ENCODE results near the gene HECTD1.
"Not testable (repeated sequence)": the region's sequence is repeated elsewhere in the genome, so short reads cannot be mapped to it uniquely, and the experiment has no call there.

DNA sequence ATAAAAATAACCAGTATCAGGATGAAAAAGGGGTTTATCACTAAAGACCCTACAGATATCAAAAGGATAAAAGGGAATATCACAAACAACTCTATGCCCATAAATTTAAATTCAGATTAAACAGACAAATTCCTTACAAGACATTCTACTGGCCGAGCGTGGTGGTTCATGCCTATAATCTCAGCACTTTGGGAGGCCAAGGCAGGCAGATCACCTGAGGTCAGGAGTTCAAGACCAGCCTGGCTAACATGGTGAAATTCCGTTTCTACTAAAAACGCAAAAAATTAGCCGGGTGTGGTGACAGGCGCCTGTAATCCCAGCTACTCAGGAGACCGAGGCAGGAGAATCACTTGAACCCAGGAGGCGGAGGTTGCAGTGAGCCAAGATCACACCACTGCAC lies 15.0 kb downstream of the HECTD1 start:
- TF ChIP-seq CTCF (conservative IDR thresholded peaks at IDR 0.05; ENCODE audit: low read depth, low read length); EZH2 (IDR thresholded peaks at IDR 0.05; ENCODE audit: borderline replicate concordance, low read depth, low read length, poor library complexity, severe bottlenecking): not testable (repeated sequence)
